Endothelial cell (in vitro differentiated cells): ENCODE results near the gene ABCB1. TPM values are rescaled to one million over a fixed set of nuclear protein-coding genes. Genes with fewer than 3 reads are reported as not detected.
A peak's percentile ranks its signal among the peaks of the same experiment; 100 is the strongest.

Source experiments
- DNase-seq: peaks from one replicate; pipeline ENCODE4 v3.0.0; 2021; ENCODE audit warnings: low spot score
- H3K27ac Mint-ChIP-seq: one replicate; pipeline ENCODE4 v1.8.0; 2021; ENCODE audit warnings: mixed read lengths, inconsistent platforms; ENCODE audit not compliant: unreplicated experiment
- H3K27me3 Mint-ChIP-seq: one replicate; pipeline ENCODE4 v1.8.0; 2021; ENCODE audit warnings: mild to moderate bottlenecking, moderate library complexity, mixed read lengths, inconsistent platforms; ENCODE audit not compliant: unreplicated experiment
- H3K36me3 Mint-ChIP-seq: one replicate; pipeline ENCODE4 v1.8.0; 2021; ENCODE audit warnings: mild to moderate bottlenecking, low read depth, mixed read lengths, inconsistent platforms; ENCODE audit not compliant: unreplicated experiment
- H3K4me1 Mint-ChIP-seq: one replicate; pipeline ENCODE4 v1.8.0; 2021; ENCODE audit warnings: mild to moderate bottlenecking, mixed read lengths, inconsistent platforms; ENCODE audit not compliant: unreplicated experiment
- H3K4me3 Mint-ChIP-seq: one replicate; pipeline ENCODE4 v1.8.0; 2021; ENCODE audit warnings: mild to moderate bottlenecking, mixed read lengths, inconsistent platforms; ENCODE audit not compliant: unreplicated experiment
- H3K9me3 Mint-ChIP-seq: one replicate; pipeline ENCODE4 v1.8.0; 2021; ENCODE audit warnings: mixed read lengths, inconsistent platforms; ENCODE audit not compliant: unreplicated experiment
- CTCF ChIP-seq: fragments of 200-600 bp; sonication (generic); IDR thresholded peaks from one replicate; pipeline ENCODE4 v1.5.0; 2021; ENCODE audit warnings: antibody characterized with exemption; ENCODE audit not compliant: unreplicated experiment
- total RNA-seq: library from RNA; stranded (reverse); fragmentation: NEBNext Ultra II Directional; extraction: Animal tissue kit (Norgen Biotek cat#: 25700); gene quantifications from one replicate; pipeline ENCODE4 v1.2.1, GENCODE V29; 2021; ENCODE audit not compliant: unreplicated experiment

The ABCB1 gene
- total RNA-seq, 1 donor from 2014 or later, result 1.0 TPM

GRCh38 chr7:87480386-87480785 lies 120.3 kb downstream of the ABCB1 start:
- no peaks in the 10 kb centered on the region for H3K36me3 Mint-ChIP-seq
- no peaks in the 10 kb centered on the region for H3K27me3 Mint-ChIP-seq
- peaks cover 3% of the 10 kb centered on the region for H3K4me1 Mint-ChIP-seq
- no peak for TF ChIP-seq CTCF
- DNase-seq, result no peak
- no peak overlapping the region for H3K4me3 Mint-ChIP-seq
- H3K27ac Mint-ChIP-seq, result no peak overlapping the region
- H3K9me3 Mint-ChIP-seq, result no peaks in the 10 kb centered on the region

- no peaks in the 10 kb centered on the region for H3K9me3 Mint-ChIP-seq
- no peak overlapping the region for H3K27ac Mint-ChIP-seq
- no peak overlapping the region for H3K4me3 Mint-ChIP-seq
- TF ChIP-seq CTCF, result no peak
- H3K36me3 Mint-ChIP-seq, result no peaks in the 10 kb centered on the region
- peaks cover 1% of the 10 kb centered on the region for H3K27me3 Mint-ChIP-seq
- DNase-seq, result no peak
- H3K4me1 Mint-ChIP-seq, result peaks cover 5% of the 10 kb centered on the region
These were observed 120.7 kb downstream of the ABCB1 start for GRCh38 chr7:87479951-87480350.

GRCh38 chr7:87476179-87476557 lies 124.5 kb downstream of the ABCB1 start:
- H3K36me3 Mint-ChIP-seq, result no peaks in the 10 kb centered on the region
- no peak for DNase-seq
- peaks cover 11% of the 10 kb centered on the region for H3K4me1 Mint-ChIP-seq
- no peak overlapping the region for H3K27ac Mint-ChIP-seq
- no peaks in the 10 kb centered on the region for H3K9me3 Mint-ChIP-seq
- H3K4me3 Mint-ChIP-seq, result peak overlapping the region; percentile 40
- H3K27me3 Mint-ChIP-seq, result peaks cover 4% of the 10 kb centered on the region
- no peak for TF ChIP-seq CTCF

- H3K4me1 Mint-ChIP-seq, result peaks cover 11% of the 10 kb centered on the region
- H3K4me3 Mint-ChIP-seq, result peak within 1 kb of the TSS; percentile 77
- H3K36me3 Mint-ChIP-seq, result no peaks in the 10 kb centered on the region
- no peak within 1 kb of the TSS for H3K27ac Mint-ChIP-seq
- TF ChIP-seq CTCF, result no peak
- no peak for DNase-seq
- H3K9me3 Mint-ChIP-seq, result no peaks in the 10 kb centered on the region
- H3K27me3 Mint-ChIP-seq, result peaks cover 4% of the 10 kb centered on the region
These were observed 125.1 kb downstream of the ABCB1 start, which contains the start of gene ABCB4 for GRCh38 chr7:87475359-87476178. TSS of gene ABCB4 (minus strand) at chr7:87475680. CDS start at chr7:87475465, 215 bp downstream.
